Kidney (tissue), 14 donors: ENCODE measurements around the gene PLA2G1B. TPM values are rescaled to one million over a fixed set of nuclear protein-coding genes. Genes with fewer than 3 reads are reported as not detected.
A peak's percentile ranks its signal among the peaks of the same experiment; 100 is the strongest.

Source experiments
- DNase-seq, 5 donors: peaks; one replicate each; pipeline ENCODE4 v3.0.0-alpha.2; 2013 to 2020
- FAIRE-seq: peaks from 2 replicates; lab custom pipeline; 2012; peaks lifted over from hg19 to GRCh38; lab: Jason Lieb, UNC
- H3K27ac ChIP-seq, 2 donors: one replicate each; pipeline ENCODE4 v1.7.0; 2013; ENCODE audit warnings: low read depth in 2 of 2, low read length in 2 of 2, inconsistent platforms in 1 of 2
- H3K27me3 ChIP-seq: one replicate; pipeline ENCODE4 v1.7.1; 2013; ENCODE audit warnings: low read length, inconsistent platforms; ENCODE audit not compliant: control insufficient read depth, insufficient read depth
- H3K36me3 ChIP-seq, 3 donors: one replicate each; pipeline versions ENCODE4 v1.7.0 to v1.7.1; 2013; ENCODE audit warnings: low read length in 3 of 3, control low read depth in 1 of 3, inconsistent platforms in 1 of 3; ENCODE audit not compliant: insufficient read depth in 3 of 3, control insufficient read depth in 2 of 3
- H3K4me1 ChIP-seq, 3 donors: one replicate each; pipeline versions ENCODE4 v1.7.0 to v1.7.1; 2013; ENCODE audit warnings: low read length in 3 of 3, inconsistent platforms in 1 of 3, low read depth in 1 of 3; ENCODE audit not compliant: control insufficient read depth in 2 of 3, insufficient read depth in 2 of 3
- H3K4me3 ChIP-seq, 3 donors: one replicate each; pipeline versions ENCODE4 v1.7.0 to v1.8.1; 2013; ENCODE audit warnings: low read length in 3 of 3, control low read depth in 1 of 3, inconsistent platforms in 1 of 3
- H3K9ac ChIP-seq, 3 donors: one replicate each; pipeline versions ENCODE4 v1.7.0 to v1.7.1; 2013; ENCODE audit warnings: low read length in 3 of 3, control low read depth in 1 of 3, inconsistent platforms in 1 of 3
- H3K9me3 ChIP-seq, 3 donors: one replicate each; pipeline versions ENCODE4 v1.7.0 to v1.7.1; 2013; ENCODE audit warnings: low read length in 3 of 3, control low read depth in 1 of 3, inconsistent platforms in 1 of 3; ENCODE audit not compliant: control insufficient read depth in 2 of 3, insufficient read depth in 1 of 3
- intact Hi-C: fragments of 100-400 bp; cut with DNase I; formaldehyde crosslinking; loops from one replicate; pipeline ENCODE4 v1.11.1; 2022
- polyA plus RNA-seq: library from polyadenylated mRNA; stranded (reverse); fragments of 350-450 nt; fragmentation: Illumina TruSeq; extraction: RNeasy Lipid Tissue Mini Kit (QIAGEN cat#74804); gene quantifications from one replicate; pipeline ENCODE4 v1.2.3, GENCODE V29; 2014; ENCODE audit warnings: low read depth, low replicate concordance; ENCODE audit not compliant: insufficient read depth
- total RNA-seq: library from RNA; stranded (reverse); fragmentation: NEBNext Ultra II Directional; extraction: Animal tissue kit (Norgen Biotek cat#: 25700); gene quantifications from one replicate; pipeline ENCODE4 v1.2.1, GENCODE V29; 2021
- TF ChIP-seq, protein P1 (sequence below): IDR thresholded peaks from 3 replicates; pipeline ENCODE4 v1.5.1; 2012; ENCODE audit warnings: mild to moderate bottlenecking, moderate library complexity, borderline replicate concordance; ENCODE audit not compliant: insufficient read depth; ENCODE audit errors: extremely low read depth
- donor health status: control.
- donor health status: control.
- donor health status: control.
- donor health status: control.
- donor health status: control.
- donor health status: DM: yes; HTN: yes; CAD: no.
- donor health status: Normal renal cell carcinoma (clear cell type).

Gene PLA2G1B
- total and polyA plus RNA-seq, 2 donors from 2014 or later: not detected

DNA sequence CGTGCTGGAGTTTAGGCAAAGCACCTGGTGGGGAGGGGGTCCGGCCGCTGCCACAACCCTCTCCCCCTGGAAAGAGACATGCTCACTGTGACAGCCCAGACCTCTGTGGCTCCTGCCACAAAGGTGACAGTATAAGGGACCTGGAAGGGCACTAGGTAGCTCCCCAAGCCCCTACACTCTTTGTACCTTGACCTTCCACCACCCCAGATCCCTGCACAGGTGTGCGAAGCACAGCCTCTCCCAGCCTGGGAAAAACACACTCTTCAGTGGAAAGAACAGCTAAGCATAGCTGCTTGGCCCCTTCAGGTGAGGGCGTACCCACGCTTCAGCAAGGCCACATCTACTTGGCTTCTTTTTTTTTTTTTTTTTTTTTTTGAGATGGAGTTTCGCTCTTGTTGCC lies 4.9 kb upstream of the PLA2G1B start:
- no peaks in the 10 kb centered on the region for H3K27me3 ChIP-seq
- FAIRE-seq (no peak), DNase-seq (no peak)
- no peak overlapping the region for H3K9ac ChIP-seq
- H3K9me3 ChIP-seq: no peaks in the 10 kb centered on the region
- H3K4me3 ChIP-seq: no peak overlapping the region
- intact Hi-C loops: no loop called here
- H3K27ac ChIP-seq: no peak overlapping the region
- H3K4me1 ChIP-seq: no peaks in the 10 kb centered on the region
- TF ChIP-seq, protein P1, sequence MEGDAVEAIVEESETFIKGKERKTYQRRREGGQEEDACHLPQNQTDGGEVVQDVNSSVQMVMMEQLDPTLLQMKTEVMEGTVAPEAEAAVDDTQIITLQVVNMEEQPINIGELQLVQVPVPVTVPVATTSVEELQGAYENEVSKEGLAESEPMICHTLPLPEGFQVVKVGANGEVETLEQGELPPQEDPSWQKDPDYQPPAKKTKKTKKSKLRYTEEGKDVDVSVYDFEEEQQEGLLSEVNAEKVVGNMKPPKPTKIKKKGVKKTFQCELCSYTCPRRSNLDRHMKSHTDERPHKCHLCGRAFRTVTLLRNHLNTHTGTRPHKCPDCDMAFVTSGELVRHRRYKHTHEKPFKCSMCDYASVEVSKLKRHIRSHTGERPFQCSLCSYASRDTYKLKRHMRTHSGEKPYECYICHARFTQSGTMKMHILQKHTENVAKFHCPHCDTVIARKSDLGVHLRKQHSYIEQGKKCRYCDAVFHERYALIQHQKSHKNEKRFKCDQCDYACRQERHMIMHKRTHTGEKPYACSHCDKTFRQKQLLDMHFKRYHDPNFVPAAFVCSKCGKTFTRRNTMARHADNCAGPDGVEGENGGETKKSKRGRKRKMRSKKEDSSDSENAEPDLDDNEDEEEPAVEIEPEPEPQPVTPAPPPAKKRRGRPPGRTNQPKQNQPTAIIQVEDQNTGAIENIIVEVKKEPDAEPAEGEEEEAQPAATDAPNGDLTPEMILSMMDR: no peak
- no peaks in the 10 kb centered on the region for H3K36me3 ChIP-seq

DNA sequence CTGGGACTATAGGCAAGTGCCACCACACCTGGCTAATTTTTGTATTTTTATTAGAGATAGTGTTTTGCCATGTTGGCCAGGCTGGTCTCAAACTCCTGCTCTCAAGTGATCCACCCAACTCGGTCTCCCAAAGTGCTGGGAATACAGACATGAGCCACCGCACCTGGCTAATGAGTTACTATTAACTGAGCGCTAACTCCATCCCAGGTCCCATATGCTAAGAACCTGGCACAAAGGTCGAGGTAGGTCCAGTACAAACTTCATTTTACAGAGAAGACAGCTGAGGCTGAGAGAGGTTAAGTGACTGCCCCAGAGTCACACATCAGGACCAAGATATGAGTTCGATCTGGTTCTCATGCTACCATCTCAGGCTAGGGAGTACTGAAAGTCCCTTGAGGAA lies 4.5 kb upstream of the PLA2G1B start:
- DNase-seq (peak in 1 of 5 donors; percentile 19), FAIRE-seq (no peak)
- Histone ChIP-seq H3K27ac (no peak overlapping the region), H3K9ac (no peak overlapping the region), H3K9me3 (no peaks in the 10 kb centered on the region), H3K4me3 (no peak overlapping the region), H3K27me3 (no peaks in the 10 kb centered on the region), H3K4me1 (no peaks in the 10 kb centered on the region), H3K36me3 (no peaks in the 10 kb centered on the region)
- TF ChIP-seq, protein P1: no peak
- intact Hi-C loops: no loop called here

GRCh38 chr12:120331390-120331789 lies 3.8 kb upstream of the PLA2G1B start:
- TF ChIP-seq, protein P1: no peak
- DNase-seq: no peak
- no peak overlapping the region for H3K9ac ChIP-seq
- H3K4me3 ChIP-seq: no peak overlapping the region
- H3K36me3 ChIP-seq: no peaks in the 10 kb centered on the region
- H3K9me3 ChIP-seq: no peaks in the 10 kb centered on the region
- intact Hi-C loops: no loop called here
- H3K27ac ChIP-seq: no peak overlapping the region
- no peaks in the 10 kb centered on the region for H3K4me1 ChIP-seq
- no peak for FAIRE-seq
- no peaks in the 10 kb centered on the region for H3K27me3 ChIP-seq

GRCh38 chr12:120328228-120328627 lies 649 bp upstream of the PLA2G1B start:
- FAIRE-seq (no peak), DNase-seq (no peak)
- no peak overlapping the region for H3K4me3 ChIP-seq
- TF ChIP-seq, protein P1: no peak
- no peak overlapping the region for H3K9ac ChIP-seq
- no peaks in the 10 kb centered on the region for H3K9me3 ChIP-seq
- H3K4me1 ChIP-seq: no peaks in the 10 kb centered on the region
- no peak overlapping the region for H3K27ac ChIP-seq
- intact Hi-C loops: no loop called here
- H3K36me3 ChIP-seq: no peaks in the 10 kb centered on the region
- H3K27me3 ChIP-seq: no peaks in the 10 kb centered on the region
